GM12878 (cell line): Measurements from ENCODE around the gene MYH7. TPM values are rescaled to one million over a fixed set of nuclear protein-coding genes. Genes with fewer than 3 reads are reported as not detected.
"Not testable (repeated sequence)": the region's sequence is repeated elsewhere in the genome, so short reads cannot be mapped to it uniquely, and the experiment has no call there.

Experiments
- ATAC-seq: fragments of 200-7000 bp; cut with Tn5 transposase; 3 replicates; pipeline ENCODE4 v1.9.1; 2020; ENCODE audit warnings: mild to moderate bottlenecking, moderate library complexity
- BruUV-seq: library from RNA; stranded (reverse); fragments of 400-500 nt; replicated peaks from 2 replicates; lab custom pipeline; 2021; lab: Mats Ljungman, UMichigan
- CTCF ChIA-PET: fragments of 300-600 bp; sonication (Branson Sonifier 250); formaldehyde crosslinking; extraction: SDS; loops from one replicate; lab custom pipeline; 2021; ENCODE audit warnings: inconsistent platforms; lab: Yijun Ruan, JAX
- POLR2A ChIA-PET: fragments of 350-600 bp; formaldehyde crosslinking; extraction: SDS; loops from one replicate; lab custom pipeline; 2021; ENCODE audit warnings: inconsistent platforms; lab: Charles Lee
- RAD21 ChIA-PET: fragments of 300-600 bp; sonication (Branson Sonifier 250); formaldehyde crosslinking; loops from one replicate; lab custom pipeline; 2023; ENCODE audit warnings: antibody characterized with exemption; ENCODE audit not compliant: unreplicated experiment; lab: Charles Lee
- SMC1A ChIA-PET: fragments of 300-600 bp; sonication (Branson Sonifier 250); formaldehyde crosslinking; loops from one replicate; lab custom pipeline; 2023; ENCODE audit not compliant: unreplicated experiment, uncharacterized antibody; lab: Charles Lee
- DNase-seq: peaks from one replicate; pipeline ENCODE4 v3.0.0-alpha.2; 2011; ENCODE audit warnings: low read depth, low spot score
- FAIRE-seq: peaks from 3 replicates; lab custom pipeline; 2011; peaks lifted over from hg19 to GRCh38; lab: Jason Lieb, UNC
- H2AFZ ChIP-seq: 2 replicates; pipeline ENCODE4 v1.6.0; 2011; ENCODE audit warnings: low read depth, low read length, control low read depth; ENCODE audit not compliant: control insufficient read depth
- H3K27ac ChIP-seq: 2 replicates; pipeline ENCODE4 v1.5.1; 2011; ENCODE audit warnings: control low read depth; ENCODE audit not compliant: control insufficient read depth, insufficient read depth
- H3K27me3 ChIP-seq, 2 experiments: replicated peaks in 1 of 2; 2 replicates each; pipeline versions ENCODE4 v1.6.0 to v1.6.1; 2011; ENCODE audit warnings: low read length in 1 of 2; ENCODE audit not compliant: control insufficient read depth in 2 of 2, insufficient read depth in 2 of 2
- H3K36me3 ChIP-seq, 2 experiments: 2 replicates each; pipeline ENCODE4 v1.5.1; 2011; ENCODE audit warnings: low read length in 1 of 2; ENCODE audit not compliant: control insufficient read depth in 2 of 2, insufficient read depth in 2 of 2
- H3K4me1 ChIP-seq: 2 replicates; pipeline ENCODE4 v1.6.1; 2011; ENCODE audit warnings: mild to moderate bottlenecking, low read length, moderate library complexity, mixed read lengths; ENCODE audit not compliant: control insufficient read depth, insufficient read depth
- H3K4me2 ChIP-seq: 2 replicates; pipeline ENCODE4 v1.6.0; 2011; ENCODE audit warnings: control low read depth; ENCODE audit not compliant: control insufficient read depth, insufficient read depth
- H3K4me3 ChIP-seq: fragments of 200-600 bp; sonication (generic); 2 replicates; pipeline ENCODE4 v1.5.1; 2016
- H3K79me2 ChIP-seq: 2 replicates; pipeline ENCODE4 v1.6.0; 2011; ENCODE audit warnings: low read length; ENCODE audit not compliant: control insufficient read depth, insufficient read depth
- H3K9ac ChIP-seq: 2 replicates; pipeline ENCODE4 v1.8.0; 2011; ENCODE audit warnings: low read length, control low read depth, mixed read lengths; ENCODE audit not compliant: control insufficient read depth, insufficient read depth
- H3K9me3 ChIP-seq: replicated peaks from 3 replicates; pipeline ENCODE4 v1.5.1; 2011; ENCODE audit warnings: mild to moderate bottlenecking, low read length; ENCODE audit not compliant: control insufficient read depth, insufficient read depth
- H4K20me1 ChIP-seq: 2 replicates; pipeline ENCODE4 v1.6.0; 2011; ENCODE audit not compliant: control insufficient read depth, insufficient read depth
- CEBPZ ChIP-seq: fragments of 150-350 bp; IDR thresholded peaks from 2 replicates; pipeline ENCODE4 v1.6.1; 2016; ENCODE audit warnings: low read depth, low read length
- ELK1 ChIP-seq: IDR thresholded peaks from 2 replicates; pipeline ENCODE4 v1.6.1; 2012; ENCODE audit warnings: low read depth, low read length, improper control_type of control experiment
- FOS ChIP-seq: IDR thresholded peaks from 3 replicates; pipeline ENCODE4 v1.6.1; 2011; ENCODE audit warnings: borderline replicate concordance; ENCODE audit not compliant: insufficient read length; ENCODE audit errors: extremely low read depth
- HCFC1 ChIP-seq: fragments of 150-350 bp; IDR thresholded peaks from 2 replicates; pipeline ENCODE4 v1.6.1; 2014; ENCODE audit warnings: low read length
- MAX ChIP-seq: IDR thresholded peaks from 2 replicates; pipeline ENCODE4 v1.6.1; 2012; ENCODE audit warnings: low read depth, low read length, improper control_type of control experiment
- NFXL1 ChIP-seq: fragments of 450-650 bp; IDR thresholded peaks from 2 replicates; pipeline ENCODE4 v1.6.1; 2017; ENCODE audit warnings: antibody characterized with exemption, mild to moderate bottlenecking, borderline replicate concordance
- RCOR1 ChIP-seq: conservative IDR thresholded peaks from 2 replicates; pipeline ENCODE4 v1.6.1; 2012; ENCODE audit warnings: low read depth, low read length, improper control_type of control experiment
- SKIL ChIP-seq: fragments of 450-650 bp; IDR thresholded peaks from 2 replicates; pipeline ENCODE4 v1.6.1; 2017; ENCODE audit warnings: mild to moderate bottlenecking, low read depth, inconsistent platforms; ENCODE audit not compliant: poor library complexity, severe bottlenecking
- SMARCA5 ChIP-seq: fragments of 450-650 bp; IDR thresholded peaks from 2 replicates; pipeline ENCODE4 v1.6.1; 2017; ENCODE audit warnings: mild to moderate bottlenecking
- SMC3 ChIP-seq: IDR thresholded peaks from 2 replicates; pipeline ENCODE4 v1.6.1; 2011; ENCODE audit warnings: low read length, improper control_type of control experiment, borderline replicate concordance
- STAT3 ChIP-seq: IDR thresholded peaks from 2 replicates; pipeline ENCODE4 v1.6.1; 2011; ENCODE audit warnings: low read depth, low read length, improper control_type of control experiment
- WGBS: methylation state at CpG from one replicate; pipeline ENCODE4 v1.1.6; 2016; ENCODE audit warnings: low lambda C conversion rate; ENCODE audit not compliant: insufficient replicate concordance, insufficient coverage; ENCODE audit errors: missing lambda C conversion rate; 5-methylcytosine and 5-hydroxymethylcytosine counted together
- in situ Hi-C: fragments of 300-500 bp; cut with MboI; formaldehyde crosslinking; loops from 9 replicates; pipeline ENCODE4 v1.14.3; 2018; ENCODE audit warnings: mixed read lengths
- intact Hi-C: fragments of 100-400 bp; cut with micrococcal nuclease; formaldehyde crosslinking; loops from one replicate; pipeline ENCODE4 v1.14.2; 2022; ENCODE audit not compliant: unreplicated experiment
- polyA plus RNA-seq, 11 experiments: library from polyadenylated mRNA; depleted of rRNA in 4 of 11; unstranded in 6 of 11; stranded (reverse) in 5 of 11; fragments of >200 nt; fragmentation: Nextera tagmentation in 4 of 11; fragmentation: Illumina TruSeq in 1 of 11; extraction: Ambion mirVana in 4 of 11; extraction: Trizol in 1 of 11; gene quantifications; 1 replicate in 1 of 11; 2 replicates in 10 of 11; pipeline versions ENCODE4 v1.2.1 to v1.2.3, GENCODE V29; 2011 to 2016; ENCODE audit warnings: inconsistent platforms in 2 of 11, missing spikeins in 2 of 11, low read depth in 1 of 11
- total RNA-seq, 4 experiments: library from RNA; depleted of rRNA in 3 of 4; stranded (reverse); fragments of >200 nt in 3 of 4; fragmentation: Illumina TruSeq in 1 of 4; extraction: Trizol in 1 of 4; gene quantifications; 2 replicates each; pipeline versions ENCODE4 v1.2.1 to v1.2.3, GENCODE V29; 2013 to 2021

MYH7 gene
- total and polyA plus RNA-seq, 10 of the 15 experiments (the other 5 are each of a cell fraction or from before 2014, with no cell fraction given), result 0.04 to 0.10 (median 0.05) TPM; not detected in 4

GRCh38 chr14:23417269-23417668, 18.2 kb downstream of the MYH7 start:
- POLR2A ChIA-PET, BruUV-seq, ATAC-seq, H3K9ac ChIP-seq, H3K4me2 ChIP-seq, DNase-seq, H3K4me3 ChIP-seq, H3K36me3 ChIP-seq, H3K4me1 ChIP-seq, H3K79me2 ChIP-seq, H2AFZ ChIP-seq, H3K9me3 ChIP-seq, in situ Hi-C loops, FAIRE-seq, intact Hi-C loops, H3K27me3 ChIP-seq, CTCF ChIA-PET, RAD21 ChIA-PET, H4K20me1 ChIP-seq, H3K27ac ChIP-seq, SMC1A ChIA-PET: not testable (repeated sequence)
- 30% methylated on average over 12 of the region's 12 CpGs for WGBS

GRCh38 chr14:23416801-23417200, 18.7 kb downstream of the MYH7 start:
- H3K79me2 ChIP-seq, result no peaks in the 10 kb centered on the region
- no peak for DNase-seq
- CTCF ChIA-PET, result no interaction called here
- POLR2A ChIA-PET, result no interaction called here
- BruUV-seq, result no TSS peak
- no peak for FAIRE-seq
- no peaks in the 10 kb centered on the region for H3K4me1 ChIP-seq
- H3K27ac ChIP-seq, result no peak overlapping the region
- no peak overlapping the region for H3K4me2 ChIP-seq
- H3K27me3 ChIP-seq, result no peaks in the 10 kb centered on the region; a peak in 2 of 4 replicates
- 13% methylated on average over 11 of the region's 11 CpGs for WGBS
- no peaks in the 10 kb centered on the region for H3K9me3 ChIP-seq
- H3K4me3 ChIP-seq, result no peak overlapping the region
- H3K36me3 ChIP-seq, result no peaks in the 10 kb centered on the region
- in situ Hi-C loops, result no loop called here
- H2AFZ ChIP-seq, result no peak overlapping the region
- intact Hi-C loops, result no loop called here
- no peak for ATAC-seq
- no peaks in the 10 kb centered on the region for H4K20me1 ChIP-seq
- RAD21 ChIA-PET, result no interaction called here
- no peak overlapping the region for H3K9ac ChIP-seq
- SMC1A ChIA-PET, result no interaction called here
- TF ChIP-seq SKIL (no peak), STAT3 (no peak), MAX (no peak), RCOR1 (no peak), SMC3 (no peak), FOS (no peak), CEBPZ (no peak), SMARCA5 (no peak), NFXL1 (no peak), HCFC1 (no peak), ELK1 (no peak)
